Measurements from ENCODE around the gene KCNH2. TPM values are rescaled to one million over a fixed set of nuclear protein-coding genes. Genes with fewer than 3 reads are reported as not detected.

Gene KCNH2
- total and polyA plus RNA-seq, 2 of the 8 experiments (the other 6 are each of a cell fraction or from before 2014, with no cell fraction given) = 8.0 to 15.0 TPM

DNA sequence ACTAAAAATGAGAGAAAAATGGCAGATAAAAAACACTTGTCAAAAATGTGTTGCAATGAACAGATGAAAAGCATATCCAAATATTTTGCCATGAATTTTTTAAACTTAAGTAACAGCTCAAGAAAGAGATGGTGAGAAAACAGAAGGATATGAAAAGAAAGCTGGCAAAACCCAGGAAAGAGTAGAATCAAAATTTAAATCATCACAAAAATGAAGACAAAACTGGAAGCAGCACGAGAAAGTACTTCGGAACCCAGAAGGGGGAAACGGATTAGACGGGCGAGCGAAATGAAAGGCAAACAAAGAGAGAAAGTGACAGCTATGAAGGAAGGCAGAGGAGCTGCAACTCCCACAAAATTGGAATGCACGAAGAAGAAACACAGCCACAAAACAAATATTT, 60.2 kb downstream of the KCNH2 start:
- Histone ChIP-seq H2BK120ac (replicated peaks; ENCODE audit: low read depth, low read length) (no peak overlapping the region), H2BK12ac (ENCODE audit: low read depth, low read length) (no peak overlapping the region), H4K91ac (replicated peaks; ENCODE audit: insufficient read length, low read length) (no peak overlapping the region), H4K8ac (ENCODE audit: extremely low read depth, insufficient read depth, low read length) (no peak overlapping the region), H3K27me3 (replicated peaks in 1 of 4; ENCODE audit: control insufficient read depth in 3 of 4, extremely low read depth in 1 of 4, insufficient read depth in 3 of 4, low read length in 3 of 4) (no peaks in the 10 kb centered on the region), H3K14ac (ENCODE audit: insufficient read length) (no peak overlapping the region), H2BK15ac (ENCODE audit: low read length) (no peak overlapping the region), H3K23me2 (ENCODE audit: low read depth, low read length) (no peaks in the 10 kb centered on the region), H2BK5ac (ENCODE audit: low read depth, low read length) (no peak overlapping the region), H2AFZ (ENCODE audit: low read length) (no peak overlapping the region), H3K18ac (ENCODE audit: extremely low read depth, low read length) (no peak overlapping the region), H3K4me3 (ENCODE audit: extremely low read depth in 1 of 4, insufficient read depth in 2 of 4, low read depth in 3 of 4, low read length in 4 of 4) (no peak overlapping the region), H3K9me3 (ENCODE audit: insufficient read depth in 2 of 2, low read depth in 1 of 2, low read length in 1 of 2) (no peaks in the 10 kb centered on the region), H3K4me2 (ENCODE audit: insufficient read depth in 1 of 2, low read depth in 2 of 2, low read length in 2 of 2) (no peak overlapping the region), H3K36me3 (ENCODE audit: control insufficient read depth in 2 of 4, insufficient read depth in 4 of 4, low read length in 3 of 4) (no peaks in the 10 kb centered on the region), H3K79me1 (ENCODE audit: low read depth, low read length) (no peaks in the 10 kb centered on the region), H3K4me1 (replicated peaks in 1 of 4; ENCODE audit: control insufficient read depth in 3 of 4, insufficient read depth in 4 of 4, low read length in 3 of 4) (no peaks in the 10 kb centered on the region; a peak in 1 of 7 replicates), H3K79me2 (ENCODE audit: control insufficient read depth in 1 of 2, insufficient read depth in 2 of 2, low read length in 2 of 2) (no peaks in the 10 kb centered on the region), H3K4ac (replicated peaks; ENCODE audit: insufficient read length, low read depth, low read length) (no peak overlapping the region), H3K23ac (ENCODE audit: insufficient read length) (no peak overlapping the region), H3K9ac (replicated peaks in 1 of 4; ENCODE audit: extremely low read depth in 1 of 4, low read depth in 3 of 4, low read length in 3 of 4) (no peak overlapping the region), H2BK20ac (ENCODE audit: low read length) (no peak overlapping the region), H3K27ac (ENCODE audit: low read depth, low read length) (no peak overlapping the region), H3K56ac (replicated peaks; ENCODE audit: insufficient read length, low read depth, low read length) (no peak overlapping the region), H2AK5ac (ENCODE audit: low read depth, low read length) (no peak overlapping the region), H4K5ac (ENCODE audit: insufficient read length, low read depth, low read length) (no peak overlapping the region), H4K20me1 (replicated peaks in 1 of 2; ENCODE audit: control insufficient read depth in 1 of 2, insufficient read depth in 2 of 2, low read length in 2 of 2) (no peaks in the 10 kb centered on the region)
- 93% methylated on average over 7 of the region's 7 CpGs; no CpG with 5 or more reads in 1 of the 2 experiments for WGBS, 2 experiments (ENCODE audit: extremely low coverage in 1 of 2, insufficient coverage in 1 of 2, insufficient read length in 1 of 2, insufficient replicate concordance in 2 of 2, low coverage in 1 of 2, low lambda C conversion rate in 2 of 2, missing lambda C conversion rate in 1 of 2)
- DNase-seq (ENCODE audit: low read depth in 1 of 2, low spot score in 2 of 2) = no peak
- CTCF ChIA-PET (ENCODE audit: partially characterized antibody) = interaction anchor here (0.9 to 1.7 kb wide), 4 partner anchors 12 to 66 kb away, joined by 3 to 5 read pairs (median 3); no protein-coding TSS in a partner anchor
- TF ChIP-seq RAD21 (IDR thresholded peaks at IDR 0.05 in 1 of 2, conservative IDR thresholded peaks at IDR 0.05 in 1 of 2; ENCODE audit: low read depth in 2 of 2, low read length in 2 of 2) (no peak), POLR2A (IDR thresholded peaks at IDR 0.05; ENCODE audit: control extremely low read depth in 1 of 2, low read depth in 2 of 2, low read length in 2 of 2) (no peak), CBX8 (IDR thresholded peaks at IDR 0.05; ENCODE audit: borderline replicate concordance, low read depth, low read length) (no peak), RXRA (IDR thresholded peaks at IDR 0.05; ENCODE audit: insufficient read depth, low read depth, low read length) (no peak), KDM1A (IDR thresholded peaks at IDR 0.05; ENCODE audit: borderline replicate concordance, low read length) (no peak), SRF (IDR thresholded peaks at IDR 0.05; ENCODE audit: low read depth, low read length) (no peak), JUND (IDR thresholded peaks at IDR 0.05; ENCODE audit: low read length) (no peak), NANOG (IDR thresholded peaks at IDR 0.05; ENCODE audit: insufficient read depth, low read depth, low read length, poor library complexity, severe bottlenecking) (no peak), NRF1 (IDR thresholded peaks at IDR 0.05; ENCODE audit: low read depth, low read length) (no peak), CHD2 (IDR thresholded peaks at IDR 0.05; ENCODE audit: low read length) (no peak), KDM4A (IDR thresholded peaks at IDR 0.05; ENCODE audit: low read depth, low read length, severe bottlenecking) (no peak), BACH1 (IDR thresholded peaks at IDR 0.05; ENCODE audit: low read length) (no peak), ZNF274 (IDR thresholded peaks at IDR 0.05; ENCODE audit: borderline replicate concordance, extremely low read depth, low read length) (no peak), SP1 (IDR thresholded peaks at IDR 0.05; ENCODE audit: low read depth, low read length) (no peak), SUZ12 (IDR thresholded peaks at IDR 0.05; ENCODE audit: low read length) (no peak), BRCA1 (IDR thresholded peaks at IDR 0.05; ENCODE audit: low read depth, low read length) (no peak)
- FAIRE-seq = no peak
- POLR2A ChIA-PET (ENCODE audit: partially characterized antibody) = no interaction called here

Measured in H1 (cell line).